NCI-H446 treated with DMSO at 0.1 percent for 48 hours (cell line): ENCODE data around the gene ATP6V0C.
A peak's percentile ranks its signal among the peaks of the same experiment; 100 is the strongest.

ENCODE experiments used
- DNase-seq: peaks from one replicate; lab custom pipeline; 2025; lab: John Stamatoyannopoulos, UW

Gene ATP6V0C

DNA sequence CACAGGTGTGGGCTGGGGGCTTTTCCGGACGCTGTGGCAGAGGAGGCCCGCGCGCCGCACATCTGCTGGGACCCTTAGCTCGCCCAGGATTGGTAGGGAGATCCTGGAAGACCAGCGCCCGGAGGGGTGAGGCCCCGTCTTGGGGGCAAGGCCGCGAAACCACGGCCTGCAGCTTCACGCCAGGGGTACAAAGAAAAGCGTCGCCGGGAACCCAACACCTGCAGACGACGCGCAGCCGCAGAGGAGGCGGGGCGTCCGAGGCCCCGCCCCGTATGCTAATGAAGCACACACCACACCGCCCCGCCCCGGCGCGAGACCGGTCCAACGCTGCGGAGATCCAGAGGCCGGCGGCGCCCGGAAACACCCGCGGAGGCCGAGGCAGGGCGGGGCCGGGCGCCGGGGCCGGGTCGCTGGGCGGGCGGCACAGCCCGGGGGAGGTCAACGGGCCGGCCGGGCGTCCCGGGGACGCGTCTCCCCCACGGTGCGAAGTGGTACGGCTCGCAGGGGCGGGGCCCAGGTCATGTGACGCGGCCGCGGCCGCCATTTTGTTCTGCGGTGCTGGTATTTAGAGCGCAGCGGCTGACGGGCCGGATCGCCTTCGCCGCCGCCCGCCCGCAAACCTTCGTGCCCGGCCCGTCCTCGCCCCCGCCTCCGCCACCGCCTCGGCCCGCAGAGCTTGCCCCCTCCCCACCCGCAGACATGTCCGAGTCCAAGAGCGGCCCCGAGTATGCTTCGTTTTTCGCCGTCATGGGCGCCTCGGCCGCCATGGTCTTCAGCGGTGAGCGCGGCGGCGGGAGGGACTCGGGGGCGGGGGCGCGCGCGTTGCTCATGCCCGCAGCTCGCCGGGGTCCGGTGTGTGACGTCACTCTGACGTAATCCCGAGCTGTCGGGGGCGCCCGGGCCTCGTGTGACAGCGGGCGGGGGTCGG, at the start of gene ATP6V0C:
Gene ATP6V0C, plus strand, starts transcription at position 548 of the 928 bp plus-strand sequence. Its CDS starts 152 bp downstream, at position 700.
- DNase-seq = peak; percentile 75

DNA sequence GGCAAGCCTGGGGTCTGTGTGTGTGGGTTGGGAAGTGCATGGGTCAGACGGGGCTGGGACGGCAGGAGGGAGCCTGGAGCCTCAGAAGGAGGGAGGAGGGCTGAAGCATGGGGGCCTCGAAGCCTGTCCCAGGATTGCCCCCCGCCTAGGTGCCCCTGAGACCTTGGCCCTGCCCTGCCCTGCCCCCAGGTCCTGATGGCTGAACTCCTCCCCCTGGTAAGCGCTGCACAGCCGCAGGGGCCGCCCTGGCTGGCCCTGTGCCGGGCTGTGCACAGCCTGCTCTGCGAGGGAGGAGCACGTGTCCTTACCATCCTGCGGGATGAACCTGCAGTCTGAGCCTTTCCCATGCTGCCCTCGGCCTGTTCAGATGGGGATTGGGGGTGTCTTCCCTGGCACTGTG, 49.4 kb upstream of the ATP6V0C start:
- no peak for DNase-seq

DNA sequence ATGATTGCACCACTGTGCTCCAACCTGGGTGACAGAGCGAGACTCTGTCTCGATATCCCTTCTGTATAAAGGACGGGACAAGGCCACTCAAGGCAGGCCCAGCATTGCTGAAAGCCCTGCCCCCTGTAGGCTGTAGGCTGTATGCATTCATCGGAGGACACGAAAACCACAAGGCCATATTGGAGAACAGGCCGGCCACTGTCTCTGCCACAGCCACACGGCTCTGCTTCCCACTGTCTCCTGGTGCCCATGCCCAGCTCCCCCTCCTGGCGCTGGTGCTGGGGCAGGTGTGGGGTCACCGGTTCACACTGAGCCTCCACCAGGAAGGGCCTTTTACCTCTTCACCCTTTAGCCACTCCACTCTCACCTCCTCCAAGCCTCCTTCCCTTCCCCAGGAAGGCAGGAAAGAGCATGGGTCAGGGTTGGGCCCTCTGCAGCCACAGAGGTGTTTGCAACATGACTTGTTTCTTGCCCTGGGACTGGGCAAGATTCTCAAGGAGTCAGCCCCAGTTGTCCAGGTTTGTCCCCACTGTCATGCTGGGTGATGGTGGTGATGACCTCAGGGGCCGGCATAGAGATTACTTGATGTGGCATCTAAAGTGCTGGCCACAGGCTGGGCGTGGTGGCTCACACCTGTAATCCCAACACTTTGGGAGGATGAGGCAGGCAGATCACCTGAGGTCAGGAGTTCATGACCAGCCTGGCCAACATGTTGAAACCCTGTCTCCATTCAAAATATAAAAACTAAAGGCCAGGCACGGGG, 47.9 kb upstream of the ATP6V0C start:
- DNase-seq = no peak

DNA sequence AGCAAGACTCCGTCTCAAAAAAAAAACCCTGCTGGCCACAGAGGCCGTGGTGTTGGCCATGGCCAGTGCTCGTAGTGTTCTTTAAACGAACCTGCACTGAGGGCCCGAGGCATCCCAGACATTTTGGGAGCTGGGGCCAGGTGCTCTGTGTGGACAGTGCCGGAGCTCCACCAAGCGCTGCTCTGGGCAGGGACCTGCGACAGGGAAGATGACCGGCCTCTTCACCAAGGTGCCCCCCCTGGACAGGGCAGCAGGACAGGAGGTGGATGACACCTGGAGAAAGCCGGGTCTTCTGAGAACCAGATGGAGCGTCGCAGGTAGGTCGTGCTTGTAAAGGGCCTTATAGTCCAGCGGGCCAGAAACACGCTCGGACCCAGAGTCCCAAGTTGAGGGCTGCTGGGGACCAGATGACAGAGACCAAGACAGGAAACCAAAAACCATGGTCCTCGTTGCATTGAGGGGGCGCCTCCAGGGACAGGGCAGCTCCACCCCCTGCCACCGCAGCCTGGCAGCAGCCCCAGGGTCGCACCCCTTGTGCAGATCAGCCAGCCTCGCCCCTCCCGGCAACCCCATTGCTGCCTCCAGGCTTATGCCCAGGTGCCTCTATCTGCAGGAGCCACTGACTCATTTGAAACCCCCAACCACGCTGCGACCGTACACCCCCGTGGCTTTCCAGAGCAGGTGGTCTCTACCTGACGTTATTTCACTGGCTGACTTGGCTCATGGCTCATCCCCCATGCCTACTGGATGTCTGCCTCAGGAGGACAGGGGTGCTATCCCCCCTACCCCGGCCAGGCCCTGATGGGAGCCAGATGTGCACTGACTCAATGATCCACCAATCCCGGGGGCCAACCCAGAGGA, 46.9 kb upstream of the ATP6V0C start:
- DNase-seq = no peak

DNA sequence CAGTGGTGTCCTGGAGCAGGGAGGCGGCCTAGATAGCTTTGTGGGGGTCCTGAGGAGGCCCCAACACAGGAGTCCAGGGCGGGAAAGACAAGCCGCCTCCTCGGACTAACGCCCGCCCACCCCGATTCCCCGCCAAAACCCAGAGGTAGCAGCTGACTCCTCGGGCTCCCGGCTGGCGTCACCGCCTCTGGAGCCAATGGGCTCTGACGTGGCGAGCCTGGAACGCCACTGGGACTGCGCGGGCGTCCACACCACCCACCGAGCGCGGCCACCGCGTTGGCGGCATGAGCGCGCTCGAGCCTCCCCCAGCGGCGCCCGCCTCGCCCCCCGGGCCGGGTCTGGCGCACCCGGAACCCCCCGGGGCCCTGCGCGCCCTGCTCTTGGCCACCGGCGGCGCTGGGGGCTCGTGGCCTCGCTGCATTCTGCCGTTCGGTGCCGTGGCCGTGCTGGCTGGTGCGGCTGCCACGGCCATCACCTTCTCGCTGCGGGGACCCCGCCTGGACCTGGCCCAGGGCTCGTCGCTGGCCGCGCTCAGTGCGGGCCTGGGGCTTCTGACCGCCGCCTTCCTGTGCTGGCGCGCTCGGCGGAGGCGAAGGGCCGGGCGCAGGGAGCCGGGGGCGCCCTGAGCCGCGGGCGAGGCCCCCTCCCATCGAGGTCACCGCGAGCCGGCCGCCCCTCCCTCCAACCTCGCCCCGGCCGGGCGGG, 46.1 kb upstream of the ATP6V0C start:
- peak; percentile 52 for DNase-seq

DNA sequence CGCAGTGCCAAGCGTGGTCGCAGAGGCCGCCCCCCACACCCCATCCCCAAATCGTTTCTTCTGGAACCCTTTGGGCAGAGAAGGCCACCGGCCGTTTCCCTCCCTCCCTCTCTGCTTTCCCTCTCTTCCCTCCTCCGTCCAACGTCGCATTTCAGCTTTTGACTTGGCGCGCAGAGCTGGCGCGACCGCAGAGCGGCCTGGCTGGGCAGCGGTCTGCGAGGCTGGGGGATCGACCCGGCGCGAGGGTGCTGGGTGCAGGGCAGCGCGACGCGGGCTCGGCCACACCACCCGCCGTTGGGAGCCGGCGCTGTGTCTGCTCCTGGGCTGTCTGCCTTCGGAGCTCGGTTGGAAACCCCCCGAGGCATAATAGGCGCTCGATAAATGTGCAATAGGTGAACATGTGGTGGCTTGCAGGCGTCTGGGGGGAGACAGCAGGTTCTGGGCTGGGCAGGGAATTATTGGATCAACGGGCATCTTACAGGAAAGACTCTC, 45.5 kb upstream of the ATP6V0C start:
- DNase-seq = peak; percentile 86

DNA sequence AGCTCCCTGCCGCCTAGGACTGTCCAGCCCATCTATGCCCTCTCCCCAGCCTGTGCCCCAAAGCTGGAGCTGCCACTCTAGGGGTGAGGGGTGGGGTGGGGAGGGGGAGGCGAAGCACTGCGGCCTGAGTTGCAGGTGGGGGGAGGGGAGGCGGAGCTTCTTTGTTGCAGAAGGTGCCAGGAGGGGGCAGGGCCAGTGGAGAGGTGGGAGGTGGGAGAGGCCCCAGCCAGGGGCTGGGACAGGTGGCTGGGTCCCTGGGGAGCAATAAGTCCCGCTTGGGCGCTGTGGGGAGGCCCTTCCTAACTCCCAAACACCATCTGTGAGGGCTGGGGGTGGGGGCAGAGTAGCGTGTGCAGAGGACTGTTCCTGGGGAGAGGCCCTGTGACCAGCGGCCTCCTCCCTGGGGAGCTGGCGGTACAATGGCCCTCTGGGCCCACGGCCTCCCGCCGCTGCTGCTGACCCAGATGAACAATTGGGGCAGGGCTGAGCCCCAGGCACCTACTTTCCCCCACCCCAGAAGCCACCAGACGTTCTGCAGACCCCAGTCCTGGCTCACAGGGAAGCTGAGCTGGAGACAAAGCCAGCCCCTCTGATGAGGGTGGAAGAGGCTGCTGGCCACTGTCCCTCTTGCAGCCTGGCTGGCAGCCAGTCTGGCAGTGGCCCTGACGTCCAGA, 44.9 kb upstream of the ATP6V0C start:
- peak; percentile 90 for DNase-seq

DNA sequence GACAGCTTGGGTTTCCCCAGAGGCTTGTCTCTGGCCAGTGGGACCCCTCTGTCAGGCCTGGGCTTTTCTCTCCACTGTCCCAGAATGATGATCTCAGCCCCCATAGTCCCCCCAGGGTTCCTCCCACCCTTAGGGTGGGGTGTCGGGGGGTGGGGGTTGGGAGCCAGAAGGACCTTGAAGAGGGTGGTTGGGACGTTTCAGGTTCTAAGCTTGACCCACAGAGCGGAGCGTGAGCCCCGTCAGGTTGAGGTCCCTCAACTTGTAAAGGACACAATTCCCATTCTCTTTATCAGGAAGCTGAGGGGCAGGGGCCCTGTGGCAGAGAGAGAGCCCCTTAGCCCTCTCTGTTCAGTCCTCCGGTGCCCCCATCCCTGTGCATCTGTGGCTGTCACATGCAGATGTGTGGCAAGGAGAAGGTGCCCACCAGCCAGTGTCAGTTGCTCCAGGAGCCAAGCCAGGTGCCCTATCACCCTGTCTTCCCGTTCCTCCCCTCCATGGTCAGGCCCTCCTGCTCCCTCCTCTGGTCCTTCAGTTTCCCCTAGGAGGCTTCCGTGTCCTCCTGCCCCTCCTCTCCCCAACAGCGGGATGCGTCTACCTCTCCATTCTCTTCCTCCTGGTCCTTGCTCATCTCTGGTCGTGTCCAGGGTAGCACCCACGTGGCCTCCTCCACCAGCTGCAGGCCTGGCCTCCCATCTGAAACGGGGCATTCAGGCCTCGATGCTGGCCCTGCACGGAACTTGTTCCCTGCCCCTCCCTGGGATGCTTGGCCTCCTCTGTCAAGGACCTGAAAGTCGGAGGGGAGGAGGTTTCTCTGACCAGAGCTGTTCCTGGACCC, 44.1 kb upstream of the ATP6V0C start:
- no peak for DNase-seq

DNA sequence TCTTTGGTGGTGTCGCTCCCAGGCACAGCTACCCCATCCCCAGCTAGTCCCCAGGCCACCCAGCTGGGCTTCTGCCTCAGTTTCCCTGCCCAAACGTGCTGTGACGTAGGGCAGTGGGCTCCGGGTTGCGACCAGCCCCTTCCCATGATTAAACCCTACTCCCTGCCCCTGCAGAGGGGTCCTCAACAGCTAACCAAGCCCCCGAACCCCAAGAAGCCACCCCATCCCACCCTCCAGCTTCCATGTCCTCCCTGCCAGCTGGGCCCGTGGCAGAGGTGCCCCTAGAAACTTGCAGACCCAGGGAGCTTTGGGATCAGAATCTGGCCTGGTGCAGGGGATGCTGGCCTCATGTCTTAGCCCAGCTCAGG, 43.5 kb upstream of the ATP6V0C start:
- DNase-seq = no peak

DNA sequence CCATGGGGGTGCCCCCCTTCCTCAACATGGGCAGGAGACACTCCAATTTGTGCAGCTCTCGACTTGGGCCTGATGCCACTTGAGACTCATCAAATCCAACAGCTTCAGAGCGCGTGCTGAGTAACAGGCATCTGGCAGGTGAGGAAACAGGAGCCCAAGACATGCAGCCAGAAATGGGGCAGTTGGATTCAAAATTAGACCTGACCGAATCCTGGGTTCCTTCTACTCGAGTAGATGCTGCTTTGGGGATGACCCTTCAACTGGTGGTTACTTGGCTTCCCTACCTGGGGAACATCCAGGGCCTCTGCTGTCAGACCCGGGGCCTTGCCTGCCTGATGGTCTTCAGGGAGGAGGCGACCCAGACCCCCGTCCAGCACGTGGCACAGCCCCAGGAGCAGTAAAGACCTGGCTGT, 43.1 kb upstream of the ATP6V0C start:
- DNase-seq = peak; percentile 89

DNA sequence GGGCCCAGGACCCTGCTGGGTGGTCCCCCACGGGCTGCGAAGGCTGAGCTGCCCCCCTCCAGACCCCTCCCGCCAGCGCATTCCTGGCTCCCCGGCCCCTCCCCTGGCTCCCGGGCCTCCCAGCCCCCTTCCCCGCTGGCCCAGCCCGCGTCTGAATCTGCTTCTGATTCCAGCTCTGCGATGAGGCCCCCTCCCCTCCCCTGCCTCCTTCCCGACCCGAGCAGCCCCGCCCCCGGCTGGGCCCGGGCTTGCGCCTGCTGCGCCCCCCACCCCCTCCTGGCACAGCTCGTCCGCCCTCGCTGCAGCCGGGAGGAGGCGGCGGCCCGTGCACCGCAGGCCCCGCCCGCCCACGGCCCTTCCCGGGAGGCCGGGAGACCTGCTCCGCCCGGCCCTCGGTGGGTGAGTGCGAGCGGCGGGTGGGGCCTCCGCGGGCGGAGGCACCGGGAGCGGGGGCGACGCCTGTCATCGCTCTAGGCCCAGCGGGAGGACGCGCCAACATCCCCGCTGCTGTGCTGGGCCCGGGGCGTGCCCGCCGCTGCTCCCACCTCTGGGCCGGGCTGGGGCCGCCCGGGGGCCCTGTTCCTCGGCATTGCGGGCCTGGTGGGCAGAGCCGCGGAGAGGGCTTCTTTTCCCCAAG, 42.6 kb upstream of the ATP6V0C start, which contains the start of gene NTN3:
Gene NTN3, plus strand, starts transcription at position 282 of the 637 bp plus-strand sequence. CDS start 405 bp downstream, outside the sequence.
- peak; percentile 83 for DNase-seq

DNA sequence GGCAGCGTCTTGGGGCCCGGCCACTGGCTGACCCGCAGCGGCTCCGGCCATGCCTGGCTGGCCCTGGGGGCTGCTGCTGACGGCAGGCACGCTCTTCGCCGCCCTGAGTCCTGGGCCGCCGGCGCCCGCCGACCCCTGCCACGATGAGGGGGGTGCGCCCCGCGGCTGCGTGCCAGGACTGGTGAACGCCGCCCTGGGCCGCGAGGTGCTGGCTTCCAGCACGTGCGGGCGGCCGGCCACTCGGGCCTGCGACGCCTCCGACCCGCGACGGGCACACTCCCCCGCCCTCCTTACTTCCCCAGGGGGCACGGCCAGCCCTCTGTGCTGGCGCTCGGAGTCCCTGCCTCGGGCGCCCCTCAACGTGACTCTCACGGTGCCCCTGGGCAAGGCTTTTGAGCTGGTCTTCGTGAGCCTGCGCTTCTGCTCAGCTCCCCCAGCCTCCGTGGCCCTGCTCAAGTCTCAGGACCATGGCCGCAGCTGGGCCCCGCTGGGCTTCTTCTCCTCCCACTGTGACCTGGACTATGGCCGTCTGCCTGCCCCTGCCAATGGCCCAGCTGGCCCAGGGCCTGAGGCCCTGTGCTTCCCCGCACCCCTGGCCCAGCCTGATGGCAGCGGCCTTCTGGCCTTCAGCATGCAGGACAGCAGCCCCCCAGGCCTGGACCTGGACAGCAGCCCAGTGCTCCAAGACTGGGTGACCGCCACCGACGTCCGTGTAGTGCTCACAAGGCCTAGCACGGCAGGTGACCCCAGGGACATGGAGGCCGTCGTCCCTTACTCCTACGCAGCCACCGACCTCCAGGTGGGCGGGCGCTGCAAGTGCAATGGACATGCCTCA, 41.9 kb upstream of the ATP6V0C start:
- DNase-seq = no peak

DNA sequence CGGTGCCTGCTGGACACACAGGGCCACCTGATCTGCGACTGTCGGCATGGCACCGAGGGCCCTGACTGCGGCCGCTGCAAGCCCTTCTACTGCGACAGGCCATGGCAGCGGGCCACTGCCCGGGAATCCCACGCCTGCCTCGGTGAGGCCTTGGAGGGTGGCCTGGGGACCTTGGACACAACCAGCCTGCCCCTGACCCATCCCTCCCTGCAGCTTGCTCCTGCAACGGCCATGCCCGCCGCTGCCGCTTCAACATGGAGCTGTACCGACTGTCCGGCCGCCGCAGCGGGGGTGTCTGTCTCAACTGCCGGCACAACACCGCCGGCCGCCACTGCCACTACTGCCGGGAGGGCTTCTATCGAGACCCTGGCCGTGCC, 41.3 kb upstream of the ATP6V0C start:
- no peak for DNase-seq

DNA sequence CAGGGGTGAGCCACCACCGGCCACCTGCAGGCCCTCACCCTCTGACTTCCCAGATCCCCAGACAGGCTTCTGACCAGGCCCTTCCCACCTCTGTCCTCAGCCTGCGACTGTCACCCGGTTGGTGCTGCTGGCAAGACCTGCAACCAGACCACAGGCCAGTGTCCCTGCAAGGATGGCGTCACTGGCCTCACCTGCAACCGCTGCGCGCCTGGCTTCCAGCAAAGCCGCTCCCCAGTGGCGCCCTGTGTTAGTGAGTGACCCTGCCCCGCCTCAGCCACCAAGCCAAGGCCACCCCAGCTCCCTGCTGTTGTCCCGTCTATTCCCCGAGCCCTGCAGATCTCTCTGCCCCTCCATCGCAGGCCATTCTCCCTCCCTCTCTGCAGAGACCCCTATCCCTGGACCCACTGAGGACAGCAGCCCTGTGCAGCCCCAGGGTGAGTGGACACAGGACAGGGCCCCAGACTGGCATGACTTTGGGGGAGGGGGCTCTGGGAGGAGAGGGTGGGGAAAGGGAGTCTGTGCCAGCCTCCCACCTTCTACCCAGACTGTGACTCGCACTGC, 40.8 kb upstream of the ATP6V0C start:
- no peak for DNase-seq

DNA sequence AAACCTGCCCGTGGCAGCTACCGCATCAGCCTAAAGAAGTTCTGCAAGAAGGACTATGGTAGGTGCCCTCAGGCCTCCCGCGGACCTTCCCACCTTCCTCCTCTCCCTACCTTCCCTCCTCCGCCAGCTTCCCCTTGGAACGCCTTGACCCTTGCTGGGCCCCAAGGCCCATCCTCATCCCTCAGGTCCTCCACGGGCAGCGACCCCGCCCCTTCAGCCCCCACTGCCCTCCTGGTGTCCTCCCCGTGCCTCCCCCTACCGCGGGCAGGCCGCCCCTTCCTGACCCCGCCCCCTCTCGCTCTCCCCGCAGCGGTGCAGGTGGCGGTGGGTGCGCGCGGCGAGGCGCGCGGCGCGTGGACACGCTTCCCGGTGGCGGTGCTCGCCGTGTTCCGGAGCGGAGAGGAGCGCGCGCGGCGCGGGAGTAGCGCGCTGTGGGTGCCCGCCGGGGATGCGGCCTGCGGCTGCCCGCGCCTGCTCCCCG, 40.3 kb upstream of the ATP6V0C start:
- DNase-seq = no peak

DNA sequence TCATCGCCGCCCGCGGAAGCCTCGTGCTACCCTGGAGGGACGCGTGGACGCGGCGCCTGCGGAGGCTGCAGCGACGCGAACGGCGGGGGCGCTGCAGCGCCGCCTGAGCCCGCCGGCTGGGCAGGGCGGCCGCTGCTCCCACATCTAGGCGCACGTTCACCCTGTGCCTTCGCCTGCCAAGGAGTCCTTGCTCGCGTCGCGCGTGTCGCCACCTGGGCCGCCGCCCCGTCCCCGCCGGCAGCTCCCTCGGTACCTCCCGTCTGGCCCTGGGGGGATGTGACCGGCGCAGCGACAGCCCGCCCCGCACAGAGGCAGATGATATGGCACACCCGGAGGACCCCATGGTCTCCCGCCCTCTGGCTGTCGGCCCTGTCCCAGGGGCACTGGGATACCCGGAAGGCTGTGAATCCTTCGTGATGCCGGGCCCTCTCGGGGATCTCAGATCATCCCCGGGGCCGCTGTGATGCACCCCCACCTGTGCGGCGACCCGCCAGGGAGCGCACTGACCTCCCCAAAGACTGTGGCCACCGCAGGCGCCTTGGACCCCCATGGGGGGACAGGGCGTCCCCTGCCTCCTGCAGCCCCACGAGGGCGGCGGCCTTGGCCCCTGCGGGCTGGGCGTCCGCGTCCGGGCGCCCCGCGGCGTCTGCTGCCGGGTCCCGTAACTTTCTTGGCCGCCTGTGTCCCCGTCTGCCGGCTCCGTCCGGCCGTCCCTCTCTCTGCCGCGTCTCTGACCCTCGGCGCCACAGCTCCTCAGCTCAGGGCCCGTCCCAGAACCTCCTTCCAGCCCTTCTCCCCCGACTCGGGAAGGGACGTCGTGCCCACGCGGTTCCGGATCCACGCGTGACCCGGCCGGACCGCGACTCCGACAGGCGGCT, 39.5 kb upstream of the ATP6V0C start:
- DNase-seq = no peak

DNA sequence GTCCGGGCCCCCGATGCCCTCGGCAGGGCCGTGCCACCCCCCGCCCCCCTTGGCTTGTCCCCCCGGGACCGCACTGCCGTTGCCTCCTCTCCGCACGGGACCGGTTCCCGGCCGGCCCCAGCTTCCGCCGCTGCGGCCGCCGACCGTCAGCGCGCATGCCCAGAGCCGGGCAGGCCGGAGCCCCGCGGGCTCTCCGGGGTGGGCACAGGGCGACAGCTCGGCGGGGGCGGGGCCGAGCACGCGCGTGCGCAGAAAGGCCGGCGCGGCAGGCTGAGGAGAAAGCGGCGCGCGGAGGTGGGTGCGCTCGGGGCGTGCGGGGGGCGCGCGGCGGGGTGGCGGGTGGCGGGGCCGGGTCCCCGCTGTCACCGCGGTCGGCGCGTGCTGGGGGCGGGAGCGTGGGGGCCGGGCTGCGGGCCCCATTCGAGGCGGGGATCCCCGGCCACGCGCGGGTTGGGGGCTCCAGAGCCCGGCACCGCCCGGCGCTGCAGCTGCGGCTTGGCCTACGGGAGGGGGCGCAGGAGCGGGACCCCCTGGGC, 38.8 kb upstream of the ATP6V0C start, which contains the start of gene TBC1D24:
Gene TBC1D24, plus strand, starts transcription at position 251 of the 536 bp plus-strand sequence. CDS start 21,022 bp downstream, outside the sequence.
- peak; percentile 27 for DNase-seq
